Panc1 (cell line): ENCODE results near the gene LCOR. TPM values are rescaled to one million over a fixed set of nuclear protein-coding genes. Genes with fewer than 3 reads are reported as not detected.

ENCODE experiments used
- ATAC-seq: fragments of 200-7000 bp; cut with Tn5 transposase; 2 replicates; pipeline ENCODE4 v1.9.1; 2020; ENCODE audit warnings: mild to moderate bottlenecking, moderate library complexity
- BruUV-seq: library from RNA; stranded (reverse); fragments of 400-500 nt; replicated peaks from 2 replicates; lab custom pipeline; 2021; lab: Mats Ljungman, UMichigan
- CTCF ChIA-PET: fragments of 300-600 bp; sonication (Branson Sonifier 250); formaldehyde crosslinking; loops from one replicate; lab custom pipeline; 2022; ENCODE audit warnings: antibody characterized with exemption; lab: Charles Lee
- POLR2A ChIA-PET: fragments of 300-600 bp; sonication (Branson Sonifier 250); formaldehyde crosslinking; loops from one replicate; lab custom pipeline; 2022; ENCODE audit warnings: antibody characterized with exemption; lab: Charles Lee
- DNase-seq: peaks from one replicate; pipeline ENCODE4 v3.0.0-alpha.2; 2010; ENCODE audit warnings: low read depth, low spot score
- H3K27ac ChIP-seq: 2 replicates; pipeline ENCODE4 v1.5.1; 2011; ENCODE audit warnings: mild to moderate bottlenecking, low read length, inconsistent platforms
- H3K27me3 ChIP-seq: fragments of 200-500 bp; sonication (Bioruptor generic); 2 replicates; pipeline ENCODE4 v1.6.0; 2014; ENCODE audit warnings: low read length, inconsistent platforms; ENCODE audit not compliant: control insufficient read depth, insufficient read depth
- H3K36me3 ChIP-seq: fragments of 200-500 bp; sonication (Bioruptor generic); 2 replicates; pipeline ENCODE4 v1.5.1; 2014; ENCODE audit warnings: inconsistent platforms, mild to moderate bottlenecking, low read length, moderate library complexity; ENCODE audit not compliant: control insufficient read depth, insufficient read depth
- H3K4me1 ChIP-seq: 2 replicates; pipeline ENCODE4 v1.5.1; 2011; ENCODE audit warnings: inconsistent platforms, mild to moderate bottlenecking, low read length, moderate library complexity; ENCODE audit not compliant: control insufficient read depth, insufficient read depth
- H3K4me3 ChIP-seq, 2 experiments: 2 replicates each; pipeline ENCODE4 v1.5.1; 2011 to 2012; ENCODE audit warnings: low read depth in 2 of 2, low read length in 2 of 2, mild to moderate bottlenecking in 2 of 2, inconsistent platforms in 1 of 2, moderate library complexity in 1 of 2
- H3K9me3 ChIP-seq: fragments of 200-500 bp; sonication (Bioruptor generic); 2 replicates; pipeline ENCODE4 v1.5.1; 2014; ENCODE audit warnings: low read depth, mild to moderate bottlenecking, inconsistent platforms, low read length, moderate library complexity; ENCODE audit not compliant: control insufficient read depth, insufficient read depth
- POLR2AphosphoS5 ChIP-seq: IDR thresholded peaks from 2 replicates; pipeline ENCODE4 v1.6.1; 2012; ENCODE audit warnings: mild to moderate bottlenecking, low read depth, low read length, moderate library complexity
- SIN3A ChIP-seq: IDR thresholded peaks from 2 replicates; pipeline ENCODE4 v1.6.1; 2012; ENCODE audit warnings: low read depth, mild to moderate bottlenecking, low read length, moderate library complexity, borderline replicate concordance; ENCODE audit not compliant: insufficient read depth
- TCF7L2 ChIP-seq: IDR thresholded peaks from 2 replicates; pipeline ENCODE4 v1.6.1; 2011; ENCODE audit warnings: mild to moderate bottlenecking, low read depth, low read length, inconsistent platforms
- in situ Hi-C: cut with HindIII; loops from 2 replicates; pipeline ENCODE4 v1.10.0; 2016; ENCODE audit warnings: low sequenced_read_pairs, low pct_unique_long_range_greater_than_20kb
- intact Hi-C: fragments of 100-400 bp; cut with micrococcal nuclease; formaldehyde crosslinking; loops from one replicate; pipeline ENCODE4 v1.10.0; 2022; ENCODE audit not compliant: unreplicated experiment
- total RNA-seq: library from RNA; stranded (reverse); gene quantifications from one replicate; pipeline ENCODE4 v1.2.1, GENCODE V29; 2021; ENCODE audit not compliant: unreplicated experiment
- TF ChIP-seq, protein P1 (sequence below), 2 experiments: IDR thresholded peaks; 2 replicates each; pipeline ENCODE4 v1.6.1; 2011 to 2012; ENCODE audit warnings: low read depth in 2 of 2, control low read depth in 1 of 2, low read length in 1 of 2, mild to moderate bottlenecking in 1 of 2, moderate library complexity in 1 of 2; ENCODE audit not compliant: insufficient read depth in 1 of 2
- TF ChIP-seq, protein P2 (sequence below): fragments of 450-650 bp; IDR thresholded peaks from 2 replicates; pipeline ENCODE4 v1.5.1; 2017; ENCODE audit warnings: mild to moderate bottlenecking

LCOR gene
- total RNA-seq, 1 experiment from 2014 or later = 58.0 TPM

DNA sequence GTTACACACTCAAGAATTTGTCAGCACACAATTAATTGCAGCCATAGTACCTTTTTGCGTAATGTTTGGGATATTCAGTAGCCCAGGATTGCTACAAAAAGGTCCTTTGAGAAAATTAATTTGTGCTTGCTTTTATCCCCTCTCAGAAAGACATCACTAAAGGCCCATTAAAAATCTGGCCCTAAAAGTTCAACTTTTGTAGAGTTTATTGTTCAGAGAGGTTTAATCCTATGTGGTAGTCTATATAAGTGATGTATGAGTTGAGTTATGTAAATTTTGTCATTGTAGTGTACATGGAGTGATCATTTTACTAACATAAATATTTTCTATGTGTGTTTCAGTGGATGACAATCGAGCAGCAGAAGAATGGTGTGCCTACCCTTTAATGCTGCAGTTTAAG lies 126.0 kb downstream of the LCOR start:
- no peak overlapping the region for H3K27ac ChIP-seq
- ChIA-PET CTCF (no interaction called here), POLR2A (interaction anchor here (0.6 kb wide), 1 partner anchor 74 kb away, joined by 6 read pairs; no protein-coding TSS in a partner anchor)
- BruUV-seq = no TSS peak
- H3K4me3 ChIP-seq = no peak overlapping the region
- H3K9me3 ChIP-seq = no peaks in the 10 kb centered on the region
- H3K27me3 ChIP-seq = no peaks in the 10 kb centered on the region
- DNase-seq (no peak), ATAC-seq (no peak)
- no peaks in the 10 kb centered on the region for H3K4me1 ChIP-seq
- peaks cover 8% of the 10 kb centered on the region for H3K36me3 ChIP-seq
- intact Hi-C loops (no loop called here), in situ Hi-C loops (no loop called here)
- TF ChIP-seq, protein P1, sequence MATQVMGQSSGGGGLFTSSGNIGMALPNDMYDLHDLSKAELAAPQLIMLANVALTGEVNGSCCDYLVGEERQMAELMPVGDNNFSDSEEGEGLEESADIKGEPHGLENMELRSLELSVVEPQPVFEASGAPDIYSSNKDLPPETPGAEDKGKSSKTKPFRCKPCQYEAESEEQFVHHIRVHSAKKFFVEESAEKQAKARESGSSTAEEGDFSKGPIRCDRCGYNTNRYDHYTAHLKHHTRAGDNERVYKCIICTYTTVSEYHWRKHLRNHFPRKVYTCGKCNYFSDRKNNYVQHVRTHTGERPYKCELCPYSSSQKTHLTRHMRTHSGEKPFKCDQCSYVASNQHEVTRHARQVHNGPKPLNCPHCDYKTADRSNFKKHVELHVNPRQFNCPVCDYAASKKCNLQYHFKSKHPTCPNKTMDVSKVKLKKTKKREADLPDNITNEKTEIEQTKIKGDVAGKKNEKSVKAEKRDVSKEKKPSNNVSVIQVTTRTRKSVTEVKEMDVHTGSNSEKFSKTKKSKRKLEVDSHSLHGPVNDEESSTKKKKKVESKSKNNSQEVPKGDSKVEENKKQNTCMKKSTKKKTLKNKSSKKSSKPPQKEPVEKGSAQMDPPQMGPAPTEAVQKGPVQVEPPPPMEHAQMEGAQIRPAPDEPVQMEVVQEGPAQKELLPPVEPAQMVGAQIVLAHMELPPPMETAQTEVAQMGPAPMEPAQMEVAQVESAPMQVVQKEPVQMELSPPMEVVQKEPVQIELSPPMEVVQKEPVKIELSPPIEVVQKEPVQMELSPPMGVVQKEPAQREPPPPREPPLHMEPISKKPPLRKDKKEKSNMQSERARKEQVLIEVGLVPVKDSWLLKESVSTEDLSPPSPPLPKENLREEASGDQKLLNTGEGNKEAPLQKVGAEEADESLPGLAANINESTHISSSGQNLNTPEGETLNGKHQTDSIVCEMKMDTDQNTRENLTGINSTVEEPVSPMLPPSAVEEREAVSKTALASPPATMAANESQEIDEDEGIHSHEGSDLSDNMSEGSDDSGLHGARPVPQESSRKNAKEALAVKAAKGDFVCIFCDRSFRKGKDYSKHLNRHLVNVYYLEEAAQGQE (IDR thresholded peaks at IDR 0.05; ENCODE audit: insufficient read depth in 1 of 2, low read depth in 2 of 2, low read length in 1 of 2) = no peak
- no peak for TF ChIP-seq POLR2AphosphoS5

DNA sequence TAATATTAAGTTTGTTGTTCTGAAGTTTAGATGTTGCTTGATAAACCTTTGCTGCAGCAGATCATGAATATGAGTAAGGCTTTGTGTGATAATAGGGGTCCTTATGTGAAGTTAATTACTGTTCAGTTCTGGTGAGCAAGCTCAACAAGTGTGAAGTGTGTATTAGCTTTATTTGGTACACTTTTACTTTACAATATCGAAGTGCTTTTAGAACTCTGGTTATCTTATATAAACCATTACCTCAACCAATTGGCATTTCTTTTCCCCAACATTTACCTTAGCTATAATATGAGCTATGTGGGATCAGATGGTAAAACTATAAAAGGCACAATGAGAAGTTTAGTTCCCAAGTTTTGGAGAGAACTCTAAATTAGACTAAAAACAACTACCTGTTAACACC lies 127.6 kb downstream of the LCOR start:
- H3K27me3 ChIP-seq = no peaks in the 10 kb centered on the region
- in situ Hi-C loops = no loop called here
- TF ChIP-seq POLR2AphosphoS5 = no peak
- no peak for TF ChIP-seq SIN3A
- TF ChIP-seq TCF7L2 = no peak
- TF ChIP-seq, protein P1 (IDR thresholded peaks at IDR 0.05; ENCODE audit: insufficient read depth in 1 of 2, low read depth in 2 of 2, low read length in 1 of 2) = no peak
- TF ChIP-seq, protein P2, sequence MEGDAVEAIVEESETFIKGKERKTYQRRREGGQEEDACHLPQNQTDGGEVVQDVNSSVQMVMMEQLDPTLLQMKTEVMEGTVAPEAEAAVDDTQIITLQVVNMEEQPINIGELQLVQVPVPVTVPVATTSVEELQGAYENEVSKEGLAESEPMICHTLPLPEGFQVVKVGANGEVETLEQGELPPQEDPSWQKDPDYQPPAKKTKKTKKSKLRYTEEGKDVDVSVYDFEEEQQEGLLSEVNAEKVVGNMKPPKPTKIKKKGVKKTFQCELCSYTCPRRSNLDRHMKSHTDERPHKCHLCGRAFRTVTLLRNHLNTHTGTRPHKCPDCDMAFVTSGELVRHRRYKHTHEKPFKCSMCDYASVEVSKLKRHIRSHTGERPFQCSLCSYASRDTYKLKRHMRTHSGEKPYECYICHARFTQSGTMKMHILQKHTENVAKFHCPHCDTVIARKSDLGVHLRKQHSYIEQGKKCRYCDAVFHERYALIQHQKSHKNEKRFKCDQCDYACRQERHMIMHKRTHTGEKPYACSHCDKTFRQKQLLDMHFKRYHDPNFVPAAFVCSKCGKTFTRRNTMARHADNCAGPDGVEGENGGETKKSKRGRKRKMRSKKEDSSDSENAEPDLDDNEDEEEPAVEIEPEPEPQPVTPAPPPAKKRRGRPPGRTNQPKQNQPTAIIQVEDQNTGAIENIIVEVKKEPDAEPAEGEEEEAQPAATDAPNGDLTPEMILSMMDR = no peak
- ChIA-PET CTCF (no interaction called here), POLR2A (no interaction called here)
- no peak overlapping the region for H3K4me3 ChIP-seq
- no peak overlapping the region for H3K27ac ChIP-seq
- intact Hi-C loops = no loop called here
- DNase-seq = no peak
- BruUV-seq = no TSS peak
- no peaks in the 10 kb centered on the region for H3K4me1 ChIP-seq
- H3K36me3 ChIP-seq = peaks cover 8% of the 10 kb centered on the region
- no peaks in the 10 kb centered on the region for H3K9me3 ChIP-seq
- ATAC-seq = no peak
